CD4-positive, alpha-beta memory T cell (primary cell): ENCODE data around the gene TEKTIP1. TPM values are rescaled to one million over a fixed set of nuclear protein-coding genes. Genes with fewer than 3 reads are reported as not detected.

Source experiments
- CTCF ChIA-PET: fragments of 350-600 bp; sonication (Branson Sonifier 250); formaldehyde crosslinking; loops from one replicate; lab custom pipeline; 2021; ENCODE audit warnings: inconsistent platforms; ENCODE audit not compliant: partially characterized antibody; lab: Charles Lee
- POLR2A ChIA-PET: fragments of 350-600 bp; sonication (Branson Sonifier 250); formaldehyde crosslinking; loops from one replicate; lab custom pipeline; 2021; ENCODE audit not compliant: partially characterized antibody; lab: Charles Lee
- DNase-seq, 5 donors: peaks; one replicate each; pipeline versions ENCODE4 v3.0.0 to v3.0.0-alpha.2; 2020 to 2022; ENCODE audit warnings: mixed read lengths in 1 of 5
- H3K27ac ChIP-seq: one replicate; pipeline ENCODE4 v1.7.0; 2013; ENCODE audit warnings: low read depth, low read length
- H3K27me3 ChIP-seq: 2 replicates; pipeline ENCODE4 v1.7.0; 2013; ENCODE audit warnings: mild to moderate bottlenecking, low read length, moderate library complexity; ENCODE audit not compliant: insufficient read depth
- H3K36me3 ChIP-seq: 2 replicates; pipeline ENCODE4 v1.7.0; 2013; ENCODE audit warnings: mild to moderate bottlenecking, low read length, moderate library complexity; ENCODE audit not compliant: insufficient read depth
- H3K4me1 ChIP-seq: 2 replicates; pipeline ENCODE4 v1.7.0; 2013; ENCODE audit warnings: mild to moderate bottlenecking, low read length, moderate library complexity; ENCODE audit not compliant: insufficient read depth
- H3K4me3 ChIP-seq, 2 donors: one replicate each; pipeline ENCODE4 v1.7.0; 2013; ENCODE audit warnings: low read length in 2 of 2, mild to moderate bottlenecking in 1 of 2
- H3K9me3 ChIP-seq, 2 donors: one replicate each; pipeline ENCODE4 v1.7.0; 2013; ENCODE audit warnings: low read length in 2 of 2, control low read depth in 1 of 2; ENCODE audit not compliant: control insufficient read depth in 1 of 2
- H3K27ac Mint-ChIP-seq, 7 donors: one replicate each; pipeline ENCODE4 v1.8.0; 2020 to 2021; ENCODE audit warnings: mixed read lengths in 7 of 7, mild to moderate bottlenecking in 6 of 7, inconsistent platforms in 3 of 7, moderate library complexity in 3 of 7
- H3K27me3 Mint-ChIP-seq, 2 donors: one replicate each; pipeline ENCODE4 v1.8.0; 2020 to 2021; ENCODE audit warnings: mixed read lengths in 2 of 2
- H3K36me3 Mint-ChIP-seq, 2 donors: one replicate each; pipeline ENCODE4 v1.8.0; 2020 to 2021; ENCODE audit warnings: mixed read lengths in 2 of 2, inconsistent platforms in 1 of 2, mild to moderate bottlenecking in 1 of 2
- H3K4me1 Mint-ChIP-seq, 4 donors: one replicate each; pipeline ENCODE4 v1.8.0; 2020 to 2021; ENCODE audit warnings: mixed read lengths in 4 of 4, mild to moderate bottlenecking in 1 of 4
- H3K4me3 Mint-ChIP-seq, 8 donors: one replicate each; pipeline ENCODE4 v1.8.0; 2020 to 2021; ENCODE audit warnings: mixed read lengths in 8 of 8, mild to moderate bottlenecking in 7 of 8, moderate library complexity in 6 of 8, inconsistent platforms in 3 of 8
- H3K9me3 Mint-ChIP-seq, 8 donors: one replicate each; pipeline ENCODE4 v1.8.0; 2020 to 2021; ENCODE audit warnings: mixed read lengths in 8 of 8, mild to moderate bottlenecking in 5 of 8, inconsistent platforms in 3 of 8, moderate library complexity in 1 of 8
- intact Hi-C: fragments of 100-400 bp; cut with micrococcal nuclease; formaldehyde crosslinking; loops from one replicate; pipeline ENCODE4 v1.15.1; 2023
- polyA plus RNA-seq, 2 donors: library from polyadenylated mRNA; unstranded; fragments of 300-500 nt; fragmentation: Illumina TruSeq; gene quantifications; one replicate each; pipeline ENCODE4 v1.2.3, GENCODE V29; 2021
- total RNA-seq, 2 experiments: library from RNA; stranded (reverse); gene quantifications; one replicate each; pipeline ENCODE4 v1.2.3, GENCODE V29; 2021

TEKTIP1 gene
- total and polyA plus RNA-seq, 4 experiments from 2014 or later, result 0.55 to 10.6 (median 8.1) TPM; not detected in 1

DNA sequence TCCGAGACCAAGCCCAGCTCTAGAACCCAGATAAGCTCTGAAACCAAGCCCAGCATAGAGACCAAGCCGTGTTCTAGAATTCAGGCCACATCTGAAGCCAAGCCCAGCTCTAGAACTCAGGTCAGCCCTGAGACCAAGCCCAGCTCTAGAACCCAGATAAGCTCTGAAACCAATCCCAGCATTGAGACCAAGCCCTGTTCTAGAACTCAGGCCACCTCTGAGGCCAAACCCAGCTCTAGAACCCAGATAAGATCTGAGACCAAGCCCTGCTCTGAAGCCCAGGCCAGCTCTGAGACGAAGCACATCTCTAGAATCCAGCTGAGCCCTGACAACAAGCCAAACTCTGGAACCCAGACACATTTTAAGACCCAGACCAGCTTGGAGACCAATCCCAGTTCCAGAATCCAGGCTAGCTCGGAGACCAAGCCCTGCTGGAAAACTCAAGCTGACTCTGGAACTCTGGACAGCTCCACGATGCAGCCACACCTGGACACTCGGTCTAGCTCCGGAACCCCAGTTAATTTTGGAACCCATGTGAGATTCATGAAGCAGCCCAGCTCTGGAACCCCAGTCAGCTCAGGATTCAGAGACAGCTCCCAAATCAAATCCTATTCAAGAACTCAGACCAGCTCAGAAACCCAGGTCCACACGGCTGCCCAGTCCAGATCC lies 52.2 kb downstream of the TEKTIP1 start:
- no peaks in the 10 kb centered on the region for H3K9me3 ChIP-seq
- Mint-ChIP-seq H3K27me3 (no peaks in the 10 kb centered on the region), H3K27ac (peak overlapping the region in 1 of 7 donors; percentile 19), H3K4me3 (no peak overlapping the region), H3K4me1 (no peaks in the 10 kb centered on the region), H3K36me3 (no peaks in the 10 kb centered on the region), H3K9me3 (no peaks in the 10 kb centered on the region)
- no peaks in the 10 kb centered on the region for H3K36me3 ChIP-seq
- DNase-seq, result no peak
- no peaks in the 10 kb centered on the region for H3K4me1 ChIP-seq
- POLR2A ChIA-PET, result interaction anchor here (0.7 to 1.4 kb wide), 2 partner anchors 17 to 37 kb away, joined by 3 to 4 read pairs; no protein-coding TSS in a partner anchor
- H3K27me3 ChIP-seq, result no peaks in the 10 kb centered on the region
- intact Hi-C loops, result no loop called here
- CTCF ChIA-PET, result interaction anchor here (0.8 to 2.4 kb wide), 9 partner anchors 9 to 116 kb away, joined by 3 to 9 read pairs (median 4); no protein-coding TSS in a partner anchor
- no peak overlapping the region for H3K4me3 ChIP-seq
- no peak overlapping the region for H3K27ac ChIP-seq

DNA sequence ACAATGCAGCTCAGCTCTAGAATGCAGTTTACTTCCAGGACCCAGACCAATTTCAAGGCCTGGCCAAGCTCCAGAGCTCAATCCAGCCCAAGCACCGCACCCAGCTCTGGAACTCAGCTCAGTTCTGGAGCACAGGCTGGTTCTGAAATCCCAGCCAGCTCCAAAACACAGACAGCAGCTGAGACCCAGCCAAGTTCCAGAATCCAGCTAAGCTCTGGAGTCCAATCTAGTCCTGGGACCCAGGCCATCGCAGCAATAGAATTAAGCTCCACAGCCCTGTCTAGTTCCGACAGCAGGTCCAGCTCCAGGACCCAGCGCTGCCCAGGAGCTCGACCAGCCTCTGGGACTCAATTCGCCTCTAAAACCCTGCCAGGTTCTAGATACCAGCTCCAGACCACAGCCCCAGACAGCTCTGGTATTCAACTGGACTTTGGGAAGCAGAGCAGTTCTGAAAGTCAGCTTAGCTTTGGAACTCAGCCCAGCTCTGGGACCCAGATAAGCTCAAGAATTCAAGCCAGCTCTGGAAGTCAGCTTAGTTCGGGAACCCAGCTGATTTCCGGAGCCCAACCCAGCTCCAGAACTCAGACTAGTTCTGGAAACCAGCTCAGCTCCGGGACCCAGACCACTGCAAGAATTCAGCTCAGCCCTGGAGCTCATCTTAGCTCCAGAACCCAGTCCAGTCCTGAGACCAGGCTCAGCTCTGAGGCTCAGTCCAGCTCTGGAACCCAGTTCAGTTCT lies 53.1 kb downstream of the TEKTIP1 start:
- Mint-ChIP-seq H3K4me1 (no peaks in the 10 kb centered on the region), H3K36me3 (no peaks in the 10 kb centered on the region), H3K9me3 (no peaks in the 10 kb centered on the region), H3K4me3 (no peak overlapping the region), H3K27me3 (no peaks in the 10 kb centered on the region), H3K27ac (no peak overlapping the region)
- H3K27ac ChIP-seq, result no peak overlapping the region
- H3K4me1 ChIP-seq, result no peaks in the 10 kb centered on the region
- no peaks in the 10 kb centered on the region for H3K36me3 ChIP-seq
- no peak overlapping the region for H3K4me3 ChIP-seq
- intact Hi-C loops, result no loop called here
- no peaks in the 10 kb centered on the region for H3K27me3 ChIP-seq
- ChIA-PET CTCF (interaction anchor here (1.0 to 2.4 kb wide), 5 partner anchors 10 to 47 kb away, joined by 3 to 9 read pairs (median 5); no protein-coding TSS in a partner anchor), POLR2A (no interaction called here)
- H3K9me3 ChIP-seq, result no peaks in the 10 kb centered on the region
- no peak for DNase-seq

DNA sequence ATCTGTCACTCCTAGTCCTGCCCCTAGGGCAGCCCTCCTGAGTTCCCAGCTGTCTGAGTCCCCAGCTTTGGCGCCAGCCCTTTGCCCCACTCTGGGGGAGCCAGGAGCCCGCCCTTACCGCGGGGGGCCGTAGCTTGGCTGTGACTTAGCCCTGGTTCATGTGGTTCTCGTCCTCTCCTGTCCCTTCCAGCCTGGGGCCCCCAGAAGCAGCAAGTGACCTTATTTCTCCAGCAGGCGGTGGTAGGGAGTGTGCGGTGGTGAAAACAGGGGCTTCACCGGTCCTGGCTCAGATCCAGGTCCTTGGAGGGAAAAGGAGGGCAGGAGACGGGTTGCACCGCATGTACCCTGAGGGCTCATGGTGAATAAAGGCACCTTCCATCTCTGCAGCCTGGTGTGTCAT lies 54.2 kb downstream of the TEKTIP1 start:
- ChIA-PET POLR2A (no interaction called here), CTCF (interaction anchor here (1.5 kb wide), 1 partner anchor 26 kb away, joined by 3 read pairs; no protein-coding TSS in a partner anchor)

More for the DNA sequence above, 54.2 kb downstream of the TEKTIP1 start:
- Mint-ChIP-seq H3K9me3 (no peaks in the 10 kb centered on the region), H3K27me3 (no peaks in the 10 kb centered on the region), H3K4me3 (no peak overlapping the region), H3K36me3 (no peaks in the 10 kb centered on the region), H3K27ac (no peak overlapping the region), H3K4me1 (no peaks in the 10 kb centered on the region)
- intact Hi-C loops, result no loop called here
- no peaks in the 10 kb centered on the region for H3K9me3 ChIP-seq
- H3K27ac ChIP-seq, result no peak overlapping the region
- H3K36me3 ChIP-seq, result no peaks in the 10 kb centered on the region
- no peak overlapping the region for H3K4me3 ChIP-seq
- H3K4me1 ChIP-seq, result no peaks in the 10 kb centered on the region
- no peak for DNase-seq
- no peaks in the 10 kb centered on the region for H3K27me3 ChIP-seq

Other genes with a start within 250 kb of the TEKTIP1 start
- 10 to 100 TPM; 30.3 to 30.9 TPM for gene NFIC, start 172.6 kb upstream of the TEKTIP1 start, total RNA-seq
- gene NFIC, start 172.6 kb upstream of the TEKTIP1 start, polyA plus RNA-seq, result 10 to 100 TPM in 1 of 2 donors, 1 to 10 TPM in 1; 1.9 to 18.9 TPM
- not detected for gene SMIM24, start 58.6 kb upstream of the TEKTIP1 start, total RNA-seq
- gene SMIM24, start 58.6 kb upstream of the TEKTIP1 start, polyA plus RNA-seq, result not detected
- not detected for gene SMIM44, start 55.7 kb upstream of the TEKTIP1 start, total RNA-seq
- not detected for gene SMIM44, start 55.7 kb upstream of the TEKTIP1 start, polyA plus RNA-seq
- 1 to 10 TPM; 8.3 TPM for gene DOHH, start 38.5 kb upstream of the TEKTIP1 start, total RNA-seq
- gene DOHH, start 38.5 kb upstream of the TEKTIP1 start, polyA plus RNA-seq, result 10 to 100 TPM in 1 of 2 donors, 1 to 10 TPM in 1; 3.1 to 13.0 TPM
- 10 to 100 TPM; 73.3 to 73.7 TPM for gene FZR1, start 32.9 kb upstream of the TEKTIP1 start, total RNA-seq
- gene FZR1, start 32.9 kb upstream of the TEKTIP1 start, polyA plus RNA-seq, result 10 to 100 TPM in 1 of 2 donors, 1 to 10 TPM in 1; 7.1 to 16.0 TPM
- 100 to 1,000 TPM; 128 to 136 TPM for gene MFSD12, start 18.4 kb downstream of the TEKTIP1 start, total RNA-seq
- gene MFSD12, start 18.4 kb downstream of the TEKTIP1 start, polyA plus RNA-seq, result 10 to 100 TPM; 45.5 to 54.3 TPM
- gene HMG20B, start 33.8 kb downstream of the TEKTIP1 start, total RNA-seq, result 10 to 100 TPM; 48.1 to 51.6 TPM
- gene HMG20B, start 33.8 kb downstream of the TEKTIP1 start, polyA plus RNA-seq, result 10 to 100 TPM; 42.4 to 43.0 TPM
- under 1 TPM; 0.64 to 0.70 TPM for gene GIPC3, start 46.3 kb downstream of the TEKTIP1 start, total RNA-seq
- gene GIPC3, start 46.3 kb downstream of the TEKTIP1 start, polyA plus RNA-seq, result under 1 TPM in 1 of 2 donors, not detected in 1; 0.45 TPM
- under 1 TPM; 0.64 to 0.70 TPM for gene TBXA2R, start 67.7 kb downstream of the TEKTIP1 start, total RNA-seq
- 1 to 10 TPM in 1 of 2 donors, under 1 TPM in 1; 0.35 to 1.1 TPM for gene TBXA2R, start 67.7 kb downstream of the TEKTIP1 start, polyA plus RNA-seq
- gene CACTIN, start 87.6 kb downstream of the TEKTIP1 start, total RNA-seq, result 10 to 100 TPM; 44.0 to 50.4 TPM
- gene CACTIN, start 87.6 kb downstream of the TEKTIP1 start, polyA plus RNA-seq, result 10 to 100 TPM in 1 of 2 donors, 1 to 10 TPM in 1; 4.4 to 16.1 TPM
- 10 to 100 TPM; 28.2 to 29.7 TPM for gene PIP5K1C, start 161.3 kb downstream of the TEKTIP1 start, total RNA-seq
- gene PIP5K1C, start 161.3 kb downstream of the TEKTIP1 start, polyA plus RNA-seq, result 10 to 100 TPM in 1 of 2 donors, 1 to 10 TPM in 1; 1.7 to 19.3 TPM
- 10 to 100 TPM; 20.2 to 21.1 TPM for gene TJP3, start 169.2 kb downstream of the TEKTIP1 start, total RNA-seq
- gene TJP3, start 169.2 kb downstream of the TEKTIP1 start, polyA plus RNA-seq, result 10 to 100 TPM; 17.6 to 23.4 TPM
- gene APBA3, start 222.5 kb downstream of the TEKTIP1 start, total RNA-seq, result 10 to 100 TPM; 83.4 to 86.3 TPM
- 10 to 100 TPM; 33.1 to 37.0 TPM for gene APBA3, start 222.5 kb downstream of the TEKTIP1 start, polyA plus RNA-seq
- 10 to 100 TPM; 36.7 to 38.6 TPM for gene MRPL54, start 223.5 kb downstream of the TEKTIP1 start, total RNA-seq
- 100 to 1,000 TPM; 102 to 107 TPM for gene MRPL54, start 223.5 kb downstream of the TEKTIP1 start, polyA plus RNA-seq
- not detected for gene RAX2, start 233.1 kb downstream of the TEKTIP1 start, total RNA-seq
- not detected for gene RAX2, start 233.1 kb downstream of the TEKTIP1 start, polyA plus RNA-seq
- 1 to 10 TPM; 7.2 to 9.6 TPM for gene MATK, start 247.2 kb downstream of the TEKTIP1 start, total RNA-seq
- 10 to 100 TPM; 19.4 to 27.7 TPM for gene MATK, start 247.2 kb downstream of the TEKTIP1 start, polyA plus RNA-seq